Measurements from ENCODE around the gene C1orf141.

GRCh38 chr1:67059346-67059745, 75.4 kb downstream of the C1orf141 start:
- TF ChIP-seq YY1 (IDR thresholded peaks at IDR 0.05; ENCODE audit: insufficient read depth, insufficient read length) (no peak), SUZ12 (IDR thresholded peaks at IDR 0.05; ENCODE audit: extremely low read depth, insufficient read depth, insufficient read length) (no peak), ZNF274 (IDR thresholded peaks at IDR 0.05; ENCODE audit: low read depth, low read length) (no peak)

Data from NT2/D1 (cell line).